K562 (cell line): ENCODE measurements around the gene NIPAL3. TPM values are rescaled to one million over a fixed set of nuclear protein-coding genes. Genes with fewer than 3 reads are reported as not detected.

ENCODE experiments used
- BACH1 ChIP-seq: fragments of 200-800 bp; sonication (Bioruptor generic); IDR thresholded peaks from 2 replicates; pipeline ENCODE4 v1.6.1; 2016; ENCODE audit warnings: missing genetic modification characterization, missing compliant biosample characterization
- C11orf30 ChIP-seq: fragments of 450-650 bp; IDR thresholded peaks from 2 replicates; pipeline ENCODE4 v1.6.1; 2016; ENCODE audit warnings: low read depth, mild to moderate bottlenecking
- CBFA2T2 ChIP-seq: fragments of 450-650 bp; conservative IDR thresholded peaks from 2 replicates; pipeline ENCODE4 v1.6.1; 2017; ENCODE audit warnings: mild to moderate bottlenecking
- FOSL1 ChIP-seq: fragments of 200-800 bp; sonication (Bioruptor generic); conservative IDR thresholded peaks from 2 replicates; pipeline ENCODE4 v1.6.1; 2016; ENCODE audit warnings: missing genetic modification characterization, missing compliant biosample characterization
- GTF2E2 ChIP-seq: fragments of 200-800 bp; sonication (Bioruptor generic); IDR thresholded peaks from 2 replicates; pipeline ENCODE4 v1.6.1; 2016; ENCODE audit warnings: missing genetic modification characterization, missing compliant biosample characterization
- HEY1 ChIP-seq: fragments of 250-450 bp; sonication (Bioruptor Pico); IDR thresholded peaks from 2 replicates; pipeline ENCODE4 v1.5.0; 2020; ENCODE audit warnings: mild to moderate bottlenecking, moderate library complexity, borderline replicate concordance
- KDM1A ChIP-seq, 2 experiments: fragments of 450-650 bp; IDR thresholded peaks; 2 replicates each; pipeline ENCODE4 v1.6.1; 2016; ENCODE audit warnings: mild to moderate bottlenecking in 2 of 2
- MCM5 ChIP-seq: fragments of 450-650 bp; IDR thresholded peaks from 2 replicates; pipeline ENCODE4 v1.6.1; 2016; ENCODE audit warnings: low read depth
- MEIS2 ChIP-seq: fragments of 450-650 bp; IDR thresholded peaks from 2 replicates; pipeline ENCODE4 v1.6.1; 2014; ENCODE audit warnings: mild to moderate bottlenecking; ENCODE audit not compliant: partially characterized antibody
- MTA3 ChIP-seq: fragments of 450-650 bp; formaldehyde crosslinking; IDR thresholded peaks from 2 replicates; pipeline ENCODE4 v1.6.1; 2017; ENCODE audit warnings: mild to moderate bottlenecking, borderline replicate concordance
- NELFE ChIP-seq: IDR thresholded peaks from 2 replicates; pipeline ENCODE4 v1.6.1; 2011; ENCODE audit warnings: mild to moderate bottlenecking; ENCODE audit not compliant: insufficient read depth, insufficient read length
- polyA plus RNA-seq, 8 experiments: library from polyadenylated mRNA; depleted of rRNA in 4 of 8; stranded (reverse) in 5 of 8; unstranded in 3 of 8; fragments of >200 nt; fragmentation: Nextera tagmentation in 2 of 8; fragmentation: Illumina TruSeq in 1 of 8; extraction: Ambion mirVana in 2 of 8; extraction: Trizol in 1 of 8; gene quantifications; 2 replicates each; pipeline versions ENCODE4 v1.2.1 to v1.2.3, GENCODE V29; 2011 to 2014; ENCODE audit warnings: inconsistent platforms in 1 of 8, missing spikeins in 1 of 8
- total RNA-seq, 7 experiments: library from RNA; depleted of rRNA in 6 of 7; stranded (reverse); fragments of >200 nt in 6 of 7; fragmentation: Illumina TruSeq in 2 of 7; extraction: Trizol in 2 of 7; gene quantifications; 2 replicates each; pipeline versions ENCODE4 v1.2.1 to v1.2.3, GENCODE V29; 2011 to 2021; ENCODE audit warnings: low replicate concordance in 1 of 7
- TF ChIP-seq, protein P1 (sequence below): fragments of 450-650 bp; IDR thresholded peaks from 2 replicates; pipeline ENCODE4 v1.6.1; 2018; ENCODE audit not compliant: partially characterized antibody
- TF ChIP-seq, protein P2 (sequence below): fragments of 450-650 bp; formaldehyde crosslinking; IDR thresholded peaks from 2 replicates; pipeline ENCODE4 v1.4.0; 2020; ENCODE audit warnings: mild to moderate bottlenecking, moderate library complexity
- TF ChIP-seq, protein P3 (sequence below): sonication (generic); formaldehyde crosslinking; IDR thresholded peaks from 2 replicates; pipeline ENCODE4 v1.4.0; 2020; ENCODE audit warnings: mild to moderate bottlenecking, missing genetic modification reagents
- TF ChIP-seq, protein P4 (sequence below): sonication (generic); formaldehyde crosslinking; IDR thresholded peaks from 2 replicates; pipeline ENCODE4 v1.8.0; 2022; ENCODE audit warnings: mild to moderate bottlenecking, low read depth, missing genetic modification reagents
- TF ChIP-seq, protein P5 (sequence below): fragments of 200-800 bp; sonication (Bioruptor generic); IDR thresholded peaks from 2 replicates; pipeline ENCODE4 v1.6.1; 2017; ENCODE audit warnings: missing genetic modification characterization, missing compliant biosample characterization
- TF ChIP-seq, protein P6 (sequence below), 2 experiments: fragments of 450-650 bp in 1 of 2; sonication (generic) in 1 of 2; formaldehyde crosslinking; conservative IDR thresholded peaks; 2 replicates each; pipeline versions ENCODE4 v1.4.0 to v1.8.1; 2020 to 2022; ENCODE audit warnings: mild to moderate bottlenecking in 1 of 2, missing genetic modification reagents in 1 of 2

Gene NIPAL3
- total and polyA plus RNA-seq, 9 of the 15 experiments (the other 6 are each of a cell fraction or from before 2014, with no cell fraction given): 10.5 to 26.3 (median 16.0) TPM

DNA sequence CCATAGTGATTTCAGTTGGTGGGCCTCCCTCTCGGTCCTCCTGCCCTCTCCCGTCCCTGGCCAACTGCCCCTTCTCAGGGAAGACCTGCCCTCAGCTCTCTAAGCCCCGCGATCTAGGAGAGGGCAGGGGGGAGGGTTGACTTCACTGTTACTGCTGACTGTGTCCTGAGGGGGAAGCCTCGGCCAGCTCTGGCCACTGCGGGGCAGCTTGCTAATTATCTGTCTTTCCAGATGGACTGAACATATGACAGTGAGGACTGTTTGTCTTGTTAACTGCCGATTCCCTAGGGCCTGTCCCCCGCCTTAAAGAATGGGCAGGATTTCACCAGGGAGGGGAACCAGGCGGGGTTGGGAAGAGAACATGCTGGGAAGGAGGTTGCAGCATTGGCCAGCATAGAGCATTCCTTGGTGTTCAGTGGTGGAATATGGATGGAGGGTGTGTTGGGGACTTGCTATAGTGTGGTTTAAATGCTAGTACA is 22.9 kb downstream of the NIPAL3 start (continued):
- TF ChIP-seq BACH1 (tag) (no peak), NELFE (no peak), MEIS2 (peak; percentile 81), CBFA2T2 (peak; percentile 81), C11orf30 (peak; percentile 45), KDM1A (IDR thresholded peaks at IDR 0.05) (0 out of 4 replicates have a peak, but pooled peaks of 1 of the 2 experiments have one; percentile 25), HEY1 (CRISPR knock-in tag) (no peak), MTA3 (0 out of 2 replicates have a peak, but pooled peaks have one; percentile 27), FOSL1 (tag) (0 out of 2 replicates have a peak, but pooled peaks have one; percentile 27), GTF2E2 (tag) (no peak), MCM5 (no peak)
- TF ChIP-seq, protein P1, sequence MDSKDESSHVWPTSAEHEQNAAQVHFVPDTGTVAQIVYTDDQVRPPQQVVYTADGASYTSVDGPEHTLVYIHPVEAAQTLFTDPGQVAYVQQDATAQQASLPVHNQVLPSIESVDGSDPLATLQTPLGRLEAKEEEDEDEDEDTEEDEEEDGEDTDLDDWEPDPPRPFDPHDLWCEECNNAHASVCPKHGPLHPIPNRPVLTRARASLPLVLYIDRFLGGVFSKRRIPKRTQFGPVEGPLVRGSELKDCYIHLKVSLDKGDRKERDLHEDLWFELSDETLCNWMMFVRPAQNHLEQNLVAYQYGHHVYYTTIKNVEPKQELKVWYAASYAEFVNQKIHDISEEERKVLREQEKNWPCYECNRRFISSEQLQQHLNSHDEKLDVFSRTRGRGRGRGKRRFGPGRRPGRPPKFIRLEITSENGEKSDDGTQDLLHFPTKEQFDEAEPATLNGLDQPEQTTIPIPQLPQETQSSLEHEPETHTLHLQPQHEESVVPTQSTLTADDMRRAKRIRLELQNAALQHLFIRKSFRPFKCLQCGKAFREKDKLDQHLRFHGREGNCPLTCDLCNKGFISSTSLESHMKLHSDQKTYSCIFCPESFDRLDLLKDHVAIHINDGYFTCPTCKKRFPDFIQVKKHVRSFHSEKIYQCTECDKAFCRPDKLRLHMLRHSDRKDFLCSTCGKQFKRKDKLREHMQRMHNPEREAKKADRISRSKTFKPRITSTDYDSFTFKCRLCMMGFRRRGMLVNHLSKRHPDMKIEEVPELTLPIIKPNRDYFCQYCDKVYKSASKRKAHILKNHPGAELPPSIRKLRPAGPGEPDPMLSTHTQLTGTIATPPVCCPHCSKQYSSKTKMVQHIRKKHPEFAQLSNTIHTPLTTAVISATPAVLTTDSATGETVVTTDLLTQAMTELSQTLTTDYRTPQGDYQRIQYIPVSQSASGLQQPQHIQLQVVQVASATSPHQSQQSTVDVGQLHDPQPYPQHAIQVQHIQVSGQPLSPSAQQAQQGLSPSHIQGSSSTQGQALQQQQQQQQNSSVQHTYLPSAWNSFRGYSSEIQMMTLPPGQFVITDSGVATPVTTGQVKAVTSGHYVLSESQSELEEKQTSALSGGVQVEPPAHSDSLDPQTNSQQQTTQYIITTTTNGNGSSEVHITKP: peak; percentile 47
- TF ChIP-seq, protein P2, sequence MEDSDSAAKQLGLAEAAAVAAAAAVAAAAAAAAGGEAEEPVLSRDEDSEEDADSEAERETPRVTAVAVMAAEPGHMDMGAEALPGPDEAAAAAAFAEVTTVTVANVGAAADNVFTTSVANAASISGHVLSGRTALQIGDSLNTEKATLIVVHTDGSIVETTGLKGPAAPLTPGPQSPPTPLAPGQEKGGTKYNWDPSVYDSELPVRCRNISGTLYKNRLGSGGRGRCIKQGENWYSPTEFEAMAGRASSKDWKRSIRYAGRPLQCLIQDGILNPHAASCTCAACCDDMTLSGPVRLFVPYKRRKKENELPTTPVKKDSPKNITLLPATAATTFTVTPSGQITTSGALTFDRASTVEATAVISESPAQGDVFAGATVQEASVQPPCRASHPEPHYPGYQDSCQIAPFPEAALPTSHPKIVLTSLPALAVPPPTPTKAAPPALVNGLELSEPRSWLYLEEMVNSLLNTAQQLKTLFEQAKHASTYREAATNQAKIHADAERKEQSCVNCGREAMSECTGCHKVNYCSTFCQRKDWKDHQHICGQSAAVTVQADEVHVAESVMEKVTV (CRISPR knock-in tag): no peak
- TF ChIP-seq, protein P3, sequence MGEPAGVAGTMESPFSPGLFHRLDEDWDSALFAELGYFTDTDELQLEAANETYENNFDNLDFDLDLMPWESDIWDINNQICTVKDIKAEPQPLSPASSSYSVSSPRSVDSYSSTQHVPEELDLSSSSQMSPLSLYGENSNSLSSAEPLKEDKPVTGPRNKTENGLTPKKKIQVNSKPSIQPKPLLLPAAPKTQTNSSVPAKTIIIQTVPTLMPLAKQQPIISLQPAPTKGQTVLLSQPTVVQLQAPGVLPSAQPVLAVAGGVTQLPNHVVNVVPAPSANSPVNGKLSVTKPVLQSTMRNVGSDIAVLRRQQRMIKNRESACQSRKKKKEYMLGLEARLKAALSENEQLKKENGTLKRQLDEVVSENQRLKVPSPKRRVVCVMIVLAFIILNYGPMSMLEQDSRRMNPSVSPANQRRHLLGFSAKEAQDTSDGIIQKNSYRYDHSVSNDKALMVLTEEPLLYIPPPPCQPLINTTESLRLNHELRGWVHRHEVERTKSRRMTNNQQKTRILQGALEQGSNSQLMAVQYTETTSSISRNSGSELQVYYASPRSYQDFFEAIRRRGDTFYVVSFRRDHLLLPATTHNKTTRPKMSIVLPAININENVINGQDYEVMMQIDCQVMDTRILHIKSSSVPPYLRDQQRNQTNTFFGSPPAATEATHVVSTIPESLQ (CRISPR knock-in tag): no peak
- TF ChIP-seq, protein P4, sequence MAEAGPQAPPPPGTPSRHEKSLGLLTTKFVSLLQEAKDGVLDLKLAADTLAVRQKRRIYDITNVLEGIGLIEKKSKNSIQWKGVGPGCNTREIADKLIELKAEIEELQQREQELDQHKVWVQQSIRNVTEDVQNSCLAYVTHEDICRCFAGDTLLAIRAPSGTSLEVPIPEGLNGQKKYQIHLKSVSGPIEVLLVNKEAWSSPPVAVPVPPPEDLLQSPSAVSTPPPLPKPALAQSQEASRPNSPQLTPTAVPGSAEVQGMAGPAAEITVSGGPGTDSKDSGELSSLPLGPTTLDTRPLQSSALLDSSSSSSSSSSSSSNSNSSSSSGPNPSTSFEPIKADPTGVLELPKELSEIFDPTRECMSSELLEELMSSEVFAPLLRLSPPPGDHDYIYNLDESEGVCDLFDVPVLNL: no peak
- TF ChIP-seq, protein P5, sequence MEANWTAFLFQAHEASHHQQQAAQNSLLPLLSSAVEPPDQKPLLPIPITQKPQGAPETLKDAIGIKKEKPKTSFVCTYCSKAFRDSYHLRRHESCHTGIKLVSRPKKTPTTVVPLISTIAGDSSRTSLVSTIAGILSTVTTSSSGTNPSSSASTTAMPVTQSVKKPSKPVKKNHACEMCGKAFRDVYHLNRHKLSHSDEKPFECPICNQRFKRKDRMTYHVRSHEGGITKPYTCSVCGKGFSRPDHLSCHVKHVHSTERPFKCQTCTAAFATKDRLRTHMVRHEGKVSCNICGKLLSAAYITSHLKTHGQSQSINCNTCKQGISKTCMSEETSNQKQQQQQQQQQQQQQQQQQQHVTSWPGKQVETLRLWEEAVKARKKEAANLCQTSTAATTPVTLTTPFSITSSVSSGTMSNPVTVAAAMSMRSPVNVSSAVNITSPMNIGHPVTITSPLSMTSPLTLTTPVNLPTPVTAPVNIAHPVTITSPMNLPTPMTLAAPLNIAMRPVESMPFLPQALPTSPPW (CRISPR knock-in tag): peak; percentile 76
- TF ChIP-seq, protein P6, sequence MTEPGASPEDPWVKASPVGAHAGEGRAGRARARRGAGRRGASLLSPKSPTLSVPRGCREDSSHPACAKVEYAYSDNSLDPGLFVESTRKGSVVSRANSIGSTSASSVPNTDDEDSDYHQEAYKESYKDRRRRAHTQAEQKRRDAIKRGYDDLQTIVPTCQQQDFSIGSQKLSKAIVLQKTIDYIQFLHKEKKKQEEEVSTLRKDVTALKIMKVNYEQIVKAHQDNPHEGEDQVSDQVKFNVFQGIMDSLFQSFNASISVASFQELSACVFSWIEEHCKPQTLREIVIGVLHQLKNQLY (CRISPR knock-in tag; conservative IDR thresholded peaks at IDR 0.05): no peak
